KMS-11 (cell line): Measurements from ENCODE around the gene RGS3.

Experiments
- H2AFZ ChIP-seq: fragments of 200-600 bp; sonication (generic); 2 replicates; pipeline ENCODE4 v1.6.1; 2016; ENCODE audit warnings: antibody characterized with exemption, mixed run types, low read depth
- H3K27ac ChIP-seq: fragments of 200-600 bp; sonication (generic); 2 replicates; pipeline ENCODE4 v1.6.1; 2016; ENCODE audit warnings: mild to moderate bottlenecking, mixed run types
- H3K27me3 ChIP-seq: fragments of 200-600 bp; sonication (generic); 2 replicates; pipeline ENCODE4 v1.6.1; 2017; ENCODE audit warnings: mild to moderate bottlenecking, low read depth, mixed run types, moderate library complexity; ENCODE audit not compliant: insufficient read depth
- H3K36me3 ChIP-seq: fragments of 200-600 bp; sonication (generic); 2 replicates; pipeline ENCODE4 v1.6.1; 2017; ENCODE audit warnings: mild to moderate bottlenecking, mixed run types; ENCODE audit not compliant: insufficient read depth
- H3K4me1 ChIP-seq: fragments of 200-600 bp; sonication (generic); 2 replicates; pipeline ENCODE4 v1.6.1; 2016; ENCODE audit warnings: mild to moderate bottlenecking, low read depth, mixed run types; ENCODE audit not compliant: poor library complexity, severe bottlenecking
- H3K4me2 ChIP-seq: fragments of 200-600 bp; sonication (generic); 2 replicates; pipeline ENCODE4 v1.7.0; 2016; ENCODE audit warnings: mild to moderate bottlenecking, mixed run types
- H3K4me3 ChIP-seq: fragments of 200-600 bp; sonication (generic); IDR thresholded peaks from 2 replicates; pipeline ENCODE4 v1.6.1; 2017; ENCODE audit warnings: low read depth, low read length, mixed read lengths; ENCODE audit not compliant: insufficient read depth
- H3K79me2 ChIP-seq: fragments of 200-600 bp; sonication (generic); 2 replicates; pipeline ENCODE4 v1.6.1; 2016; ENCODE audit warnings: low read depth, mixed run types; ENCODE audit not compliant: insufficient read depth
- H3K9ac ChIP-seq: fragments of 200-600 bp; sonication (generic); 2 replicates; pipeline ENCODE4 v1.6.1; 2016; ENCODE audit warnings: mild to moderate bottlenecking, mixed run types
- H4K20me1 ChIP-seq: fragments of 200-600 bp; sonication (generic); 2 replicates; pipeline ENCODE4 v1.6.1; 2016; ENCODE audit warnings: mild to moderate bottlenecking, mixed run types; ENCODE audit not compliant: insufficient read depth
- CTCF ChIP-seq: fragments of 200-600 bp; sonication (generic); conservative IDR thresholded peaks from 2 replicates; pipeline ENCODE4 v1.6.1; 2017; ENCODE audit warnings: low read depth, mild to moderate bottlenecking, antibody characterized with exemption, low read length, moderate library complexity, mixed read lengths

The RGS3 gene

GRCh38 chr9:113482991-113483675 lies 19.6 kb downstream of the RGS3 start:
- no peaks in the 10 kb centered on the region for H3K27me3 ChIP-seq
- no peak overlapping the region for H3K4me2 ChIP-seq
- no peak overlapping the region for H3K27ac ChIP-seq
- H4K20me1 ChIP-seq = no peaks in the 10 kb centered on the region
- peaks cover 12% of the 10 kb centered on the region for H3K4me1 ChIP-seq
- TF ChIP-seq CTCF = no peak
- H3K4me3 ChIP-seq = no peak overlapping the region
- H3K36me3 ChIP-seq = no peaks in the 10 kb centered on the region
- H3K79me2 ChIP-seq = no peaks in the 10 kb centered on the region
- H3K9ac ChIP-seq = no peak overlapping the region
- H2AFZ ChIP-seq = no peak overlapping the region

DNA sequence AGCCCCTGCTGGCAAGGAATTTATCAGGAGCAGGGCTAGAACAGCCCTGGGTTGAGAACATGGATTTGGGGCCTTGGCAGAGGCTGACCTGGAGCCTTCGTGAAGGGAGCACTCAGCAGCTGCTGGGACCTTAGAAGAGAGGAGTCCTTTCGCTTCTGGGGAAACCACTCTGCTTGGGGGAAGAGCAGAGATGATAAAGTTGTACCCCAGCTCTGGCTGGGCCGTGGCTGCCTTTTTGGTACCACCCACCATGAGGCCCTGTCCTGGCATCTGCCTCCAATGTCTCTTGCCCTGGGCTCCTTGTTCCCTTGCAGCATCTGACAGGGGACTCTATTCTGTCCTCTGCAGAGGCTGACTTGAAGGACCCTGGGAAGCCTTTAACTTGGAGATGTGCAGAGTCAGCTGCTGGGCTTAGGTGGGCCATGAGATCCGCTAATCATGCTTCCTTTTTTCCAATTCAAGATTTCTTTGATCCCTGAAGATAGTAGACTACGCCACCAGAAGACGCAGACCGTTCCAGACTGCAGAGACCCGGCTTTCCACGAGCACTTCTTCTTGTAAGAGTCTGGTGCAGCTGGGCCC lies 20.2 kb downstream of the RGS3 start:
- H3K4me2 ChIP-seq = no peak overlapping the region
- H3K79me2 ChIP-seq = no peaks in the 10 kb centered on the region
- H4K20me1 ChIP-seq = no peaks in the 10 kb centered on the region
- H3K36me3 ChIP-seq = no peaks in the 10 kb centered on the region
- H3K4me1 ChIP-seq = peaks cover 12% of the 10 kb centered on the region
- no peak overlapping the region for H3K9ac ChIP-seq
- no peak for TF ChIP-seq CTCF
- no peak overlapping the region for H2AFZ ChIP-seq
- no peaks in the 10 kb centered on the region for H3K27me3 ChIP-seq
- no peak overlapping the region for H3K27ac ChIP-seq
- no peak overlapping the region for H3K4me3 ChIP-seq

GRCh38 chr9:113484258-113484730 lies 20.8 kb downstream of the RGS3 start:
- no peak for TF ChIP-seq CTCF
- Histone ChIP-seq H3K79me2 (no peaks in the 10 kb centered on the region), H2AFZ (no peak overlapping the region), H3K36me3 (no peaks in the 10 kb centered on the region), H3K4me1 (peaks cover 10% of the 10 kb centered on the region), H3K27ac (no peak overlapping the region), H3K4me2 (no peak overlapping the region), H3K4me3 (no peak overlapping the region), H3K9ac (no peak overlapping the region), H3K27me3 (no peaks in the 10 kb centered on the region), H4K20me1 (no peaks in the 10 kb centered on the region)

DNA sequence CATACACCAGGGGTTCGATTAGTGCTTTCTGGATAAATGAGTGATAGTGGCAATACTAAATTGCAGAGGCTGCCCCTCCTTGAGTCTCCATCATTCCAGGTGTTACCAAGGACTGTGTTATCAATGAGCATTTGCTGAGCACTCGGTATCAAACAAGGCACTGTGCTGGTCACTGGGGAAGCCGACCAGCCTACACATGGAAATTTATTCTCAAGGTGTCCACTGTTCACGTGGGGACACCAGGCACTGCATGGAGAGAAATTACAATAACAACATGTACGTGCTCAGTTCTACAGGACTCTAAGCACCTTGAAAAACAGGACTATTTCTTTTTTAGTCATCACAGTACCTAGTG lies 22.2 kb downstream of the RGS3 start:
- Histone ChIP-seq H3K9ac (no peak overlapping the region), H3K27ac (no peak overlapping the region), H3K27me3 (no peaks in the 10 kb centered on the region), H2AFZ (no peak overlapping the region), H3K4me1 (peaks cover 4% of the 10 kb centered on the region), H3K4me3 (no peak overlapping the region), H3K79me2 (no peaks in the 10 kb centered on the region), H3K36me3 (no peaks in the 10 kb centered on the region), H3K4me2 (no peak overlapping the region), H4K20me1 (no peaks in the 10 kb centered on the region)
- TF ChIP-seq CTCF = no peak
